ENCODE results near the gene BCAR3.

- no peak for TF ChIP-seq CTCF (IDR thresholded peaks at IDR 0.05 in 4 of 5, conservative IDR thresholded peaks at IDR 0.05 in 1 of 5)
- no peak for TF ChIP-seq POLR2A (IDR thresholded peaks at IDR 0.05)
Observed at GRCh38 chr1:93716941-93717368, 35.3 kb upstream of the BCAR3 start.

Measured in gastrocnemius medialis (tissue), 4 donors.